ENCODE results near the gene YKT6. TPM values are rescaled to one million over a fixed set of nuclear protein-coding genes. Genes with fewer than 3 reads are reported as not detected.

YKT6 gene
- total RNA-seq, 2 donors from 2014 or later = 63.5 to 68.4 TPM

GRCh38 chr7:44206008-44206407 lies 5.2 kb downstream of the YKT6 start:
- TF ChIP-seq POLR2A (IDR thresholded peaks at IDR 0.05) (no peak), POLR2AphosphoS5 (IDR thresholded peaks at IDR 0.05) (no peak)
- TF ChIP-seq, protein P1, sequence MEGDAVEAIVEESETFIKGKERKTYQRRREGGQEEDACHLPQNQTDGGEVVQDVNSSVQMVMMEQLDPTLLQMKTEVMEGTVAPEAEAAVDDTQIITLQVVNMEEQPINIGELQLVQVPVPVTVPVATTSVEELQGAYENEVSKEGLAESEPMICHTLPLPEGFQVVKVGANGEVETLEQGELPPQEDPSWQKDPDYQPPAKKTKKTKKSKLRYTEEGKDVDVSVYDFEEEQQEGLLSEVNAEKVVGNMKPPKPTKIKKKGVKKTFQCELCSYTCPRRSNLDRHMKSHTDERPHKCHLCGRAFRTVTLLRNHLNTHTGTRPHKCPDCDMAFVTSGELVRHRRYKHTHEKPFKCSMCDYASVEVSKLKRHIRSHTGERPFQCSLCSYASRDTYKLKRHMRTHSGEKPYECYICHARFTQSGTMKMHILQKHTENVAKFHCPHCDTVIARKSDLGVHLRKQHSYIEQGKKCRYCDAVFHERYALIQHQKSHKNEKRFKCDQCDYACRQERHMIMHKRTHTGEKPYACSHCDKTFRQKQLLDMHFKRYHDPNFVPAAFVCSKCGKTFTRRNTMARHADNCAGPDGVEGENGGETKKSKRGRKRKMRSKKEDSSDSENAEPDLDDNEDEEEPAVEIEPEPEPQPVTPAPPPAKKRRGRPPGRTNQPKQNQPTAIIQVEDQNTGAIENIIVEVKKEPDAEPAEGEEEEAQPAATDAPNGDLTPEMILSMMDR (IDR thresholded peaks at IDR 0.05) = no peak
- DNase-seq (ENCODE audit: low spot score) = no peak
- WGBS = 88% methylated on average over 5 of the region's 5 CpGs
- no peak overlapping the region for H3K27ac ChIP-seq
- no peak overlapping the region for H3K4me3 ChIP-seq
- intact Hi-C loops (cut with DNase I) = no loop called here
- no peaks in the 10 kb centered on the region for H3K9me3 ChIP-seq
- no peaks in the 10 kb centered on the region for H3K27me3 ChIP-seq (replicated peaks; ENCODE audit: insufficient read depth)
- no peaks in the 10 kb centered on the region for H3K4me1 ChIP-seq (replicated peaks)
- peaks cover 4 to 8% of the 10 kb centered on the region in 2 donors for H3K36me3 ChIP-seq

GRCh38 chr7:44208085-44208484 lies 7.3 kb downstream of the YKT6 start:
- TF ChIP-seq POLR2A (IDR thresholded peaks at IDR 0.05) (no peak), POLR2AphosphoS5 (IDR thresholded peaks at IDR 0.05) (no peak)
- TF ChIP-seq, protein P1 (IDR thresholded peaks at IDR 0.05) = no peak
- no peak for DNase-seq (ENCODE audit: low spot score)
- Histone ChIP-seq H3K36me3 (peaks cover 4 to 8% of the 10 kb centered on the region in 2 donors), H3K4me3 (no peak overlapping the region), H3K27ac (no peak overlapping the region), H3K4me1 (replicated peaks) (no peaks in the 10 kb centered on the region), H3K9me3 (no peaks in the 10 kb centered on the region), H3K27me3 (replicated peaks; ENCODE audit: insufficient read depth) (no peaks in the 10 kb centered on the region)
- intact Hi-C loops (cut with DNase I) = no loop called here
- WGBS = 93% methylated on average over 7 of the region's 7 CpGs

- no peak for TF ChIP-seq POLR2AphosphoS5 (IDR thresholded peaks at IDR 0.05)
- TF ChIP-seq, protein P1 (IDR thresholded peaks at IDR 0.05) = no peak
- TF ChIP-seq POLR2A (IDR thresholded peaks at IDR 0.05) = no peak
- intact Hi-C loops (cut with DNase I) = no loop called here
- Histone ChIP-seq H3K4me1 (replicated peaks) (no peaks in the 10 kb centered on the region), H3K9me3 (no peaks in the 10 kb centered on the region), H3K36me3 (peaks cover 4 to 8% of the 10 kb centered on the region in 2 donors), H3K27me3 (replicated peaks; ENCODE audit: insufficient read depth) (no peaks in the 10 kb centered on the region), H3K27ac (no peak overlapping the region), H3K4me3 (no peak overlapping the region)
- DNase-seq (ENCODE audit: low spot score) = no peak
- 61% methylated on average over 5 of the region's 5 CpGs for WGBS
Measured at GRCh38 chr7:44210107-44210506, 9.3 kb downstream of the YKT6 start.

DNA sequence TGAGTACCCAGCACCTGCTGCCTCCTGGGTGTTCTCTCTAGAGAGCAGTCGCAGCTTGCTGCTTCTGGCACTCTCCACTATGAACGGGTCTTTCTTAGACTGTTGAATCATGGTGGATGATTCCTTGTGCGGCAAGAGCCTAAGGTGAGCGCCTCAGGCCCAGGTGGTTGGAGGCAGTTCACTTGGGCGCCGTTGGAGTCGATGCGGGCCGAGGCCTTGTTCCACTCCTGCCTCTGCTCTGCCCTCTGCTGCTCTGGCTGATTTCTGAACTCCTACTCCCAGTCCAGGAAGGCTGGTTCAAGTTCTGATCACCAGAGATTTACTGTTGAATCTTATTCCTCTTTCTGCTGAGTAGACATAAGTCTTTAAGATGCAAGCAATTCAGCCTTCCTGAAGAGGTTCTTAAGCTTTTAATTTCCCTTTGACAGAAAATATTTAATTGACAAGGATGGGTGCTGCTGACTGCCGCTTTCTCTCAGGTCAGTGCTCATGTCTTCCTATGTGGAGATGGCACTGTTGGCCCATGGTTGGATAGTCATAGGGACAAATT lies 10.4 kb downstream of the YKT6 start:
- Histone ChIP-seq H3K36me3 (peaks cover 4 to 8% of the 10 kb centered on the region in 2 donors), H3K9me3 (no peaks in the 10 kb centered on the region), H3K27ac (no peak overlapping the region), H3K27me3 (replicated peaks; ENCODE audit: insufficient read depth) (no peaks in the 10 kb centered on the region), H3K4me3 (no peak overlapping the region), H3K4me1 (replicated peaks) (no peaks in the 10 kb centered on the region)
- intact Hi-C loops (cut with DNase I) = no loop called here
- TF ChIP-seq, protein P1 (IDR thresholded peaks at IDR 0.05) = no peak
- TF ChIP-seq POLR2A (IDR thresholded peaks at IDR 0.05) = no peak
- no peak for TF ChIP-seq POLR2AphosphoS5 (IDR thresholded peaks at IDR 0.05)
- DNase-seq (ENCODE audit: low spot score) = no peak
- 82% methylated on average over 10 of the region's 10 CpGs for WGBS

DNA sequence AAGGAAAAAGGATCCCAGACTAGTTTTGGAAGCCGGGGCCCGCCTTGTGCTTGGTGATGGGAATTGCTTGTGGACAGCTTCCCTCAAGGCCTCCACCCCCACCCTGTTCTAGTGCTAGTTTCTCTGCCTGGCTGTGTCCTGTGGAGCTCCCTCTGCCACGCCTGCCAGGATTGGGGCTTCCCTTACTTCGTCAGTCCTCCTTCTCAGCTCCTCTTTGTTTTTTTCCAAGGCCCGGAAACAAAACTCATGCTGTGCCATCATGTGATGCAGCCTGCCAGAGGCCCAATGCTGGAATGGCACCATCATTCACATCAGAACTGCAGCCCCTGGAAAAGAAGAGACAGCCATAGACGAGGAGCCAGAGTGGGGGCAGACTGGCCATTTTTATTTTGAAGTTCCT lies 11.2 kb downstream of the YKT6 start:
- Histone ChIP-seq H3K36me3 (peaks cover 4 to 8% of the 10 kb centered on the region in 2 donors), H3K4me1 (replicated peaks) (no peaks in the 10 kb centered on the region), H3K9me3 (no peaks in the 10 kb centered on the region), H3K27me3 (replicated peaks; ENCODE audit: insufficient read depth) (no peaks in the 10 kb centered on the region), H3K27ac (no peak overlapping the region), H3K4me3 (no peak overlapping the region)
- 92% methylated on average over 6 of the region's 6 CpGs for WGBS
- intact Hi-C loops (cut with DNase I) = no loop called here
- DNase-seq (ENCODE audit: low spot score) = no peak
- TF ChIP-seq, protein P1 (IDR thresholded peaks at IDR 0.05) = no peak
- TF ChIP-seq POLR2A (IDR thresholded peaks at IDR 0.05) = no peak
- TF ChIP-seq POLR2AphosphoS5 (IDR thresholded peaks at IDR 0.05) = no peak
